ENCODE measurements around the gene CUL5.

CUL5 gene

GRCh38 chr11:108008656-108009496, at the start of gene CUL5:
Gene CUL5, plus strand, starts transcription at chr11:108008898. Its CDS starts 451 bp downstream, at chr11:108009349.
- peak; percentile 80 to 89 for DNase-seq (ENCODE audit: low read depth in 2 of 2)

GRCh38 chr11:107961480-107961879, 47.2 kb upstream of the CUL5 start:
- DNase-seq (ENCODE audit: low read depth in 2 of 2): no peak

GRCh38 chr11:107962181-107962580, 46.5 kb upstream of the CUL5 start:
- DNase-seq (ENCODE audit: low read depth in 2 of 2): no peak

DNA sequence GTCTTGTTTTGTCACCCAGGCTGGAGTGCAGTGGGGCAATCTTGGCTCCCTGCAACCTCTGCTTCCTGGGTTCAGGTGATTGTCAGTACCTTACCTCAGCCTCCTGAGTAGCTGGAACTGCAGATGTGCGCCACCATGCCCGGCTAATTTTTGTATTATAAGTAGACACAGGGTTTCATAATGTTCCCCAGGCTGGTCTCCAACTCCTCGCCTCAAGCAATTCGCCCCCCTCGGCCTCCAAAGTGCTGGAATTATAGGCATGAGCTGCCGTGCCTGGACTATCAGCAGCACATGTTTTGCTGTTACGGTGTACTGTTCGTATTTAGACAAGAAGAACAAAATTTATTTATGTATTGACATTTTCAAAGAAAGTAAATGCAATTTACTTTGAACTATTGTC, 45.6 kb upstream of the CUL5 start:
- no peak for DNase-seq (ENCODE audit: low read depth in 2 of 2)

DNA sequence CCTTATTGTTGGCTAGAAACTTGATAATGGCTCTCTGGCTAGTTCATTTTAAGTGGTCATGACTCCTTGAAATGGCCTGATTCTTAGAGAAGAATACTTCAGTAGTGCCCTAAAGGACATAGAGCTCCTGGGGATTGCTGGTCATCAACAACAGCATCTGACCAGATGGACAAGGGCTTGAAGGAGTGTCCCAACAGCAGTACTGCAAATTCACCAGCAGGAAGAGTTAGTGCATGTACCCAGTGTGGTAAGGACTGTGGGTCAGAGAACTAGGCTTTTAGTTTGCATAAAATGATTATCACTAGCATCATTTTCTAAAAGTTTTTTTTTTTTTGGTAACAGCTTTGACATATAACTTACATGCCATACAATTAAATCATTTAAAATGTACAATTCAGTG, 39.5 kb upstream of the CUL5 start:
- DNase-seq (ENCODE audit: low read depth in 2 of 2): no peak

GRCh38 chr11:107970049-107970448, 38.6 kb upstream of the CUL5 start:
- DNase-seq (ENCODE audit: low read depth in 2 of 2): no peak

DNA sequence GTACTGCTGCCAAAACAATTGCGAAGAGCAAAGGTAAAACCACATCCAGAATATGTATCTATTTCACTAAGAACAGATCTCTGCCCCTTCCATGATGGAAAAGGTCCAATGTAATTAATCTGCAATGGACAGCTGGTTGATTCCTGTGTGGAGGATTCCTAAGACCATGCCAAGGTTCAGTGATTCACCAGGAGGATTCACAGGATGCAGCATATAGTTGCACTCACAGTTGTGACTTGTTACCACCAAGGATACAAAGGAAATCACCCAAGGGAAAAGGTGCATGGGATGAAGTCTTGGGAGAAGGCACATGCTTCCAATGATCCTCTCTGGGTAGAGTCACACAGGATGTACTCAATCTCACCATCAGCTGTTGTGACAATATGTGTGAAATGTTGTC, 35.1 kb upstream of the CUL5 start:
- no peak for DNase-seq (ENCODE audit: low read depth in 2 of 2)

DNA sequence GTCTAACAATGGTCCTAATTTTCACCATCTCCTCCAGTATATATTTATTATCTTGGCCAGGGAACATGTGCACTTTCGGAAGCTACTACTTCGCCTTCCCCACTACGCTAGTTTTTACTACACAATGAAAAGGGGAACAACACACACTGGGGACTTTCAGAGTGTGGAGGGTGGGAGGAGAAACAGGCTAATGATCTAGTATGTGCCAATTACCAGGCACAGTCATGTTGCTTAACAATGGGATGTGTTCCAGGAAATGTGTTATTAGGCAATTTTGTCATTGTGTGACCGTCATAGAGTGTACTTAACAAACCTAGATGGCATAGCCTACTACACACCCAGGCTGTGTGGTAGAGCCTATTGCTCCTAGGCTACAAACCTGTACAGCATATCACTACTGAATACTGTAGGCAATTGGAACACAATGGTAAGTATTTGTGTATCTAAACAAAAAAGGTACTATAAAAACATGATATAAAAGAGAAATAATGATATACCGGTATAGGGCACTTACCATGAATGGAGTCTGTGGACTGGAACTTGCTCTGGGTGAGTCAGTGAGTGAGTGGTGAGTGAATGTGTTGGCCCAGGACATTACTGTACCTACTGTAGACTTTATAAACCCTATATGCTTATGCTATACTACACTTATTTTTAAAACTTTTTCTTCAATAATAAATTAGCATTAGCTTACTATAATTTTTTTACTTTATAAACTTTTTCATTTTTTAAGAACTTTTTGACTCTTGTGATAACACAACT, 20.1 kb upstream of the CUL5 start:
- DNase-seq (ENCODE audit: low read depth in 2 of 2): no peak

GRCh38 chr11:107991868-107992414, 16.8 kb upstream of the CUL5 start:
- DNase-seq (ENCODE audit: low read depth in 2 of 2): no peak

GRCh38 chr11:107996006-107996776, 12.5 kb upstream of the CUL5 start:
- DNase-seq (ENCODE audit: low read depth in 2 of 2): no peak

GRCh38 chr11:107998761-107999160, 9.9 kb upstream of the CUL5 start:
- no peak for DNase-seq (ENCODE audit: low read depth in 2 of 2)

- no peak for DNase-seq (ENCODE audit: low read depth in 2 of 2)
These were observed 8.8 kb upstream of the CUL5 start for GRCh38 chr11:107999759-108000455.

GRCh38 chr11:108002476-108002875, 6.2 kb upstream of the CUL5 start:
- no peak for DNase-seq (ENCODE audit: low read depth in 2 of 2)

GRCh38 chr11:108003623-108004022, 5.1 kb upstream of the CUL5 start:
- no peak for DNase-seq (ENCODE audit: low read depth in 2 of 2)

DNA sequence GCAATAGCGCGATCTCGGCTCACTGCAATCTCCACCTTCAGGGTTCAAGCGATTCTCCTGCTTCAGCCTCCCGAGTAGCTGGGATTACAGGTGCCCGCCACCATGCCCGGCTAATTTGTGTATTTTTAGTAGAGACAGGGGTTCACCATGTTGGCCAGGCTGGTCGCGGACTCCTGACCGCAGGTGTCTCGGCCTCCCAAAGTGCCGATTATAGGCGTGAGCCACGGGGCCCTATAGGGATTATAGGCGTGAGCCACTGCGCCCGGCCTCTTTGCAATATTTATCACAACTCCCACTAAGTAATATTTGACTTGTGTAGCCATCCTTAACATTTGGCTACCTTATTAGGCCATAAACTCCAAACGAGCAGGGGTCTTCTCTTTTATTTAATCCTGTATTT, 879 bp upstream of the CUL5 start:
- DNase-seq (ENCODE audit: low read depth in 2 of 2): no peak

- DNase-seq (ENCODE audit: low read depth in 2 of 2): no peak
These were observed 1.0 kb downstream of the CUL5 start for GRCh38 chr11:108009497-108010370.

GRCh38 chr11:108012139-108012725, 3.5 kb downstream of the CUL5 start:
- DNase-seq (ENCODE audit: low read depth in 2 of 2): no peak

DNA sequence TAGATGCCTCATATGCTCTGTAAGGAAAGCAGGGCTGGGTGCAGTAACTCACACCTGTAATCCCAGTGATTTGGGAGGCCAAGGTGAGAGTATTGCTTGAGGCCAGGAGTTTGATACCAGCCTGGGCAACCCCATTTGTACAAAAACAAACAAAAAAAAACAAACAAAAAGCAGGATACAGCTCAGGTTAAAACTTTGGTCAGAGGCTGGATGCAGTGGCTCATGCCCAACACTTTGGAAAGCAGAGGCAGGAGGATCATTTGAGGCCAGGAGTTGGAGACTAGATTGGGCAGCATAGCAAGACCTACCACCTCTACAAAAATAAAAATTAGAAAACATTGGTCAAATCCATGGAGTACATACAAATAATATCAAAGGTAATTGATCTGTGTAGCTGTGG, 7.9 kb downstream of the CUL5 start:
- DNase-seq (ENCODE audit: low read depth in 2 of 2): no peak

GRCh38 chr11:108018708-108019107, 10.0 kb downstream of the CUL5 start:
- DNase-seq (ENCODE audit: low read depth in 2 of 2): no peak

Data from stimulated activated CD4-positive, alpha-beta T cell treated with anti-CD3 and anti-CD28 coated beads, Interleukin-12 subunit alpha, Interleukin-12 subunit beta, amount 100 ng/mL, for 24 hours (primary cell).